SKM-1 treated with dmso at 0.1 percent for 144 hours (cell line): ENCODE data around the gene CBFA2T2.

ENCODE experiments used
- DNase-seq: peaks from one replicate; lab custom pipeline; 2025; ENCODE audit not compliant: unreplicated experiment; lab: John Stamatoyannopoulos, UW

CBFA2T2 gene

DNA sequence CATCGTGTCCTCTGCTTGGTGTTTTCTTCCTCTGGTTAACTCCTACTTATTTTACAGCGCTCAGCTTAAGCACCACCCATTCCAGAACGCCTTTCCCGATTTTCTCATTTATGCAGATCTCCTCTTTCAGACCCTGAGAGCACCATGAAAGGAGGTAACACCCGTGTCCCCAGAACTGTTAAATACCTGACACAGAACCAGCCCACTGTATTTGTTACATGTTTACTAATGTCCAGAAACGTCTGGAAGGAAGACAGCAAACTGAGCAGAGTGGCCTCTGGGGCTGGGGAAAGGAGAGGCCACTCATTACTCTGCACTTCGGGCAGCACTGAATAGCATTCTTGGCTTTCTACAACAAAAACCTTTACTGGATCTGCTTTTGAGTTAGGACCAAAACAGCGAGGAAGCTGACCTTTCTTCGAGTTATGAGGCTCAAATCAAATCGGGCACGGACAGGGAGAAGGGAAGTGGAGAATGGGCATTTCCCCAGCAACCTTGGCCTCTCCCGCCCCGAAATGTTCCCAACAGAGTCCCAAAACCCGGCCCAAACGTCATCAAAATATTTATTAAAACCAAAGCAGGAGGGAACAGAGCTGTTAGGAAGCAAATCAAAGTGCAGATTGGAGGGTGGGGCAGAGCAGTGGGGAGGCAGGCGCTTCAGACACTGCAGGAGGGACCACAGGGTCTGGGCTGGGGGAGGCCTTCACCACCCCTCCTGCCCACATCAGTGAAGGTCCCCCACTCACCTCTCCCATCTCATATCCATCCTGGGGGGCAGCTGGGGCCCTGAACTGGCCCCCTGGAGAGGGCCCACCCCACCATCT lies 185.5 kb downstream of the CBFA2T2 start:
- no peak for DNase-seq

DNA sequence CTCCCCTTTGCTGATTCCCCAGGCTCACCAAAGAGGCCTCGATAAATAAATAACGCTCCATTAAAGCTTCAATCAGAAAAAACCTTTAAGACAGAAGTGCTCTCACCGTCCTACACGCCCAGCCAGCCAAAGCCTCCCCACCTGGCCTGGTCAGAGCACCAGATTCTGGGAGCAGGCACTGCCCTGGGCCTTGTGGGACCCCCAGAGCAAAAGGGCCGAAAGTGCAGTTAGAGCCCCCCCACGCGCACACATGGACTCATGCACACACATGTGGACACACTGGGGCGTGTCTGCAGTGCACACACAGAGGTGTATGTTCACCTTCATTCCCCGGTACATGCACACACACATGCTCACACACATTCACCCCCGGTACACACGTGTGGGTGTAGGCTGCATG lies 186.2 kb downstream of the CBFA2T2 start:
- DNase-seq: no peak

- no peak for DNase-seq
These were observed 187.1 kb downstream of the CBFA2T2 start for GRCh38 chr20:33676652-33677645.

DNA sequence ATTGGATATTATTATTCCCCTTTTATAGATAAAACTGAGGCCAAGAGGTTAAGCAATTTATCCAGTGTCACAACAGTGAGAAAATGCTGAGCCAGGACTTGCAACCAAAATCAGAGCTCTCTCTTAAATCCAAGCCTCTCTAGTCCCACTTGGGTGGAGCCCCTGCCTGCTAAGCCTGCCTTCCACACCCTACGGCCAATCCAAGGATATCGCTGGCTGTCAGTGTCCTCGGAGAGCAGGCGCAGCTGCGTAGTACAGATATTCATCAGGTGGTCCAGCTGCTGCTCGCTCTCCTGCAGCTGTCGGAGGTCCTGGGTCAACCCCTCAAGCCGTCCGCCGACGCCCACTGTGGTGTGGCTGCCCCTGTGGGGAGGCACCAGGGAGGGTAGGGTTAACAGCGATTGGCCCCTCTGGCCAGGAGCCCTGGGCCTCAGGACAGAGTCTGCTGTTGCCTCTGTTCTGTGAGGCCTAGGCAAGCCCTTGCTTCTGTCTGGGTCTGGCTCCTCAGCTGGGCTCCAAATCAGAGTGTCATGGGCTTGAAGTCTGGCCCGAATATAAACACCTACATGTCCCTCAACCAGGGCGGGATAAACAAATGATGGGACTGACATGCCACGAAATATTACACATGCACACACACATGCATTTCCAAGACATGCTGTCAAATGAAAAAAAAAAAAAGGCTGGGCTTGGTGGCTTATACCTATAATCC lies 188.3 kb downstream of the CBFA2T2 start:
- DNase-seq: no peak

- DNase-seq: no peak
These were observed 190.0 kb downstream of the CBFA2T2 start for GRCh38 chr20:33679758-33680485.

DNA sequence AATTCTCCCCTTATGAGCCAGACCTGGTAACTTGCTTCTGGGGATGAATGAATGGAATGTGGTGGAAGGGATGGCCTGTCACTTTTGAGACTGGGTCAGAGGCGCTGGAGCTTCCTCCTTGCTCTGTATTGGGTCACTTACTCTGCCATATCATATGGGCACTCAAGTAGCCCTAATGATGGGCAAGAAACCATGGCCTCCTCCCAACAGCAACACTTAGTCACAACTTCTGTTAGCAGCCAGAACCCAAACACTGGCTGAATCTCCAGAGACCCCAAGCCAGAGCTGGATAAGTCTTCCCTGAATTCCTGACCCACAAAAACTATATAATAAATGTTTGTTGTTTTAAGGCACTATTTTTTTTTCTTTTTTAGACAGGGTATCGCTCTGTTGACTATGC lies 190.8 kb downstream of the CBFA2T2 start:
- DNase-seq: no peak

DNA sequence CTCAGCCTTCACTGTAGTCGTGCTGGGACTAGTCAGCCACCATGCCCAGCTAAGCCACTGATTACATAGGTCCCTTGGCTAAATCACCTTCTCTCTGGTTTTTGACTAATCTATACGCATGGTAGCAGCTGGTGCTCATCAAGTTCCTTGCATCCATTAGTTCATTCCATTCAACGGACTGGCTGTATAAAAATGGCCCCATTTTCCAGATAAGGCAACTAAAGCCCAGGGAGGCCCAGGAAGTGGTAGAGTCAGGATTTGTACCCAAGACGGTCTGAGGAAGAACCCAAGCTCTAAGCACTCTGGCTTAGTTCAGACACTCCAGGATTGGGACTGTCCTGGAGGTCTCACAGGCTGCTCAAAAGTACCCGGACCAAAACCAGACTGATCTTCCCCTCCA lies 191.4 kb downstream of the CBFA2T2 start:
- DNase-seq: no peak

GRCh38 chr20:33681728-33682353 lies 191.9 kb downstream of the CBFA2T2 start:
- DNase-seq: no peak

DNA sequence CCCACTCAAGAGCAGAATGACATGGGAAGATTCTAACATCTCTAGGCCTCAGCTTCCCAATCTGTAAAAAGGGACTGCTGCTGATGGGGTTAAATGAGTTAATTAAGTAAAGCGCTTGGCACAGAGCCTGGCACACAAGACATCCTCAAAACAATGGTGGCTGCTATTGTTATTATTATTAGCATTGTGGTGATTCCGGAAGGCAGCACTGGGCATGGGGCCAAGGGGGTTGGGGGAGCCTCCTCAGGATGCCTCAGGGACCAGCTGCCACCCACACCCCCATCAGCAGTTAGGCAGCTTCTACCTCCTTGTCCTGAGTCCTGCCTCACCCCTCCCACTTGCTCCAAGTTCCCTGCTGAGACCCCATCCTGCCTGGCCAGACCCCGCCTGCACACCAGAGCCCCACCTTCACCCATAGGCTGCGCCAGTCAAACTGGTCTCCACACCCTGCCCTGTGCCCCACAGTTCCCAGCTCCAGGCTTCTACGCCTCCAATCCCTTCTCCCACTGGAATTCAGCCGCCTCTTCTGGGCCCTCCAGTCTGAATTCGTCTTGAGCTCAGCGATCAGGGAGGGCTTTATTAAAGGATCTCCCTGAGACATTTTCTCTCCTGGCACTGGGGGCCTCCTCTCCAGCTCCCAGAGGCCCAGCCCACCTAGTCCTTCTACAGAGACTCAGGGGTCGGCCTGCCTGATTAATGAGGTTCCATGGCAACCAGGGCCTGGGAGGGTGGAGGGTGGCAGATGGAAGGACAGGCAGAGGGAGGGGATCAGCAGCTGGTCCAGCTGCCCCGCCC lies 194.8 kb downstream of the CBFA2T2 start:
- DNase-seq: no peak

- peak; percentile 54 for DNase-seq
These were observed 195.6 kb downstream of the CBFA2T2 start for GRCh38 chr20:33685328-33686099.

DNA sequence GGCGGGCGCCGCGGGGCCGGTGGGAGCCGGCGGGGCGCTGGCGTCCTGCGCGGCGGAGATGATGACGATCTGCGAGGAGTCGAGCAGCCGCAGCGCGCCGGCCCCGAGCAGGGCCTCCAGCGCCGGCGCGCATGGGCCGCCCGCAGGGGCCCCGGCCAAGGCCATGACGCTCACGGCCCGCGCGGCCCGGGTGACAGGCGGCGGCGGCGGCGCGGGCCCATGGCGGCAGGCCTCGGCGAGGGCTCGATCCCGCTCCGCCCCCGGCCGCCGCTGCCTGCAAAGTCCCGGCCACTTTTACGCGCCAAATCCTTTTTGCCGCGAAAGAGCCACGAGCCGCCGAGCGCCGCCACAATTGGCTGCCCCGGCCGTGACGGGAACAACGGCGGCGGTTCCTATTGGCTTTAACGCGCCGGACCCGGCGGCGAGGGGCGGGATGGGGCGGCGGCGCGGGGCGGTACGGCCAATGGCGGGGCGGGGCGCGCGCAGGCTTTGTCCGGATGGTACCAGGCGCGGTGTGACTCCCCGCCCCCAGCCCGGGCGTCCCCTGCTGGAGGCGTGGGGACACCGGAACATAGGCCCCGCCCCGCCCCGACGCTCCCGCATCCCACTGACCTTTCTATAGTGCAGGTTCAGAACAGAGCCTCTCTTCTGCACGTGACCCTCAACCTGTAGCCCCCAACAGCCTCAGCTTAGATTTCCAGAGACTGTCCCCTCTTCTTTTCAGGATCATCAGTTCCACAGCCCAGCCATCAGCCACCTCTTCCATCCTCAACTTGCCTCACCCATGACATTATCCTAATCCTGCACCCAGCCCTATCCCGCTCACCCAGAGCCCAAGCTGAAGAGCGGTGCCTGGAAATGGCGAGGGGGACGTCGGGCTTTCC lies 196.4 kb downstream of the CBFA2T2 start, which contains the start of gene E2F1:
Gene E2F1 (minus strand): TSS at position 286 of the 884 bp plus-strand sequence. CDS start 121 bp downstream, at position 165.
- DNase-seq: peak; percentile 89

- DNase-seq: no peak
These were observed 197.1 kb downstream of the CBFA2T2 start for GRCh38 chr20:33686984-33687366.

- peak; percentile 84 for DNase-seq
These were observed 197.5 kb downstream of the CBFA2T2 start for GRCh38 chr20:33687370-33687915.

DNA sequence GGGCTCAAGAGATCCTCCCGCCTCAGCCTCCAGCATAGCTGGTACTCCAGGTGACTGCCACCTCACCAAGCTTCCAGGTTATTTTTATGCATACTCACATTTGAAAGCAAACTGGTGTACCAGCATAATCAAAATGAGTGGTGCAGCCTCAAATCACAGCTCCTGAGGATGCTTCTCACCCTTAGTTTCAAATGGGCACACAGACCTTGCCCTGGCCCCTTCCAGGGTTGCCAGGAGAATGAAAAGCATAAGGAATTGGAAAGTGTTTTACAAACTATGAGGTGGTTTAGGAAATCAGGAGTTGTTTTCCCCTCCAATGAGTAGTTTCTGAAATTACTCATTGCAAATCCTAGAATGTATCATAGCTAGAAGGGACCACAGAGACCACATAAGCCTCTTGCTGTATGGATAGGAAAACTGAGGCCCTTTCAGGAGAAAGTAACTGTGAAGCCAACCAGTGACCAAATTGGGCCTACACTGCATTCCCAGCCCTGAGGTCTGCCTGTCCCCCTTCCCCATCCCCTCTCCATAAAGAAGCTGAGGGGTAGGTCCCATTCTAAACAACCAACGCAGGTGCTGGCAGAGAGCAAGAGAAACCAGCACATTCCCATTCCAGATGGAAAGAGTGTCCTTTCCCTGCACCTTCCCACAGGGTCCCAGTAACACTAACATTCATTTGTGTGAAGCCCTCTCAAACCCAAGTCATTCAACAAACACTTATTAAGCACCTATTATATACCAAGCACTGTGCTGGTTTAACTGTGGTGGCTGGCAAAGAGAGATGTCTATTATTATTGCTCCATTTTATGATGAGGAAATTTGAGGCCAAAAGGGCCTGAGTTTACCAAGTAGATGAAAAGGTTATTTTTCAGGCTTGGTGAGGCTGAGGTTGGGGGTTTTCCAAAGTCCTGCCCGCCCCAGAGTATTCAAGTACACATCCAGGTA lies 198.4 kb downstream of the CBFA2T2 start:
- DNase-seq: no peak

DNA sequence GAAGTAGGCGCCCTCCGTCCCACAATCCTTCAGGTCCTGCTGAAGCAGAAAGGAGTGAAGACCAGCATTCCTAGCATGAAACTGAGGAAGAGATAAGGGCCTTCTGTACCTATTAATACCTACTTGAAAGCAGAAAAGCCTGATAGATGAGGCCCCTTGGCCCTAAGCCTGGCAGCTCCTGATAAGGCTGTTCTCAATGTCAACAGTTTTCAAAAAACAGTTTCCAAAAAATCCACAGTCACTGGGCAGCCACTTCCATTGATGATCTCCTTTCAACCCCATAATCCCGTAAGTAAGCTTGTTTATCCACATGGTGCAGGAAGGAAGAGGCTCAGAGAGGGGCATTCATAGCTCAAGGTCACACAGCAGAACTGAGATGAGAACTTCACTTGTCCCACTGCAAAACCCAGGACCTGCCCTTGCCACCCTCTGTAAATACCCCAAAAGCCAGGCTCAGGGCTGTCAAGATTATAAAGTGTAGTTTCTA lies 199.1 kb downstream of the CBFA2T2 start:
- DNase-seq: no peak

GRCh38 chr20:33689493-33689892 lies 199.6 kb downstream of the CBFA2T2 start:
- DNase-seq: no peak
